ENCODE data around the gene BUD23.

Gene BUD23

GRCh38 chr7:73715648-73716317 is 32.4 kb downstream of the BUD23 start:
- H3K27me3 ChIP-seq (ENCODE audit: insufficient read depth, poor library complexity, severe bottlenecking): no peaks in the 10 kb centered on the region
- TF ChIP-seq, protein P1, sequence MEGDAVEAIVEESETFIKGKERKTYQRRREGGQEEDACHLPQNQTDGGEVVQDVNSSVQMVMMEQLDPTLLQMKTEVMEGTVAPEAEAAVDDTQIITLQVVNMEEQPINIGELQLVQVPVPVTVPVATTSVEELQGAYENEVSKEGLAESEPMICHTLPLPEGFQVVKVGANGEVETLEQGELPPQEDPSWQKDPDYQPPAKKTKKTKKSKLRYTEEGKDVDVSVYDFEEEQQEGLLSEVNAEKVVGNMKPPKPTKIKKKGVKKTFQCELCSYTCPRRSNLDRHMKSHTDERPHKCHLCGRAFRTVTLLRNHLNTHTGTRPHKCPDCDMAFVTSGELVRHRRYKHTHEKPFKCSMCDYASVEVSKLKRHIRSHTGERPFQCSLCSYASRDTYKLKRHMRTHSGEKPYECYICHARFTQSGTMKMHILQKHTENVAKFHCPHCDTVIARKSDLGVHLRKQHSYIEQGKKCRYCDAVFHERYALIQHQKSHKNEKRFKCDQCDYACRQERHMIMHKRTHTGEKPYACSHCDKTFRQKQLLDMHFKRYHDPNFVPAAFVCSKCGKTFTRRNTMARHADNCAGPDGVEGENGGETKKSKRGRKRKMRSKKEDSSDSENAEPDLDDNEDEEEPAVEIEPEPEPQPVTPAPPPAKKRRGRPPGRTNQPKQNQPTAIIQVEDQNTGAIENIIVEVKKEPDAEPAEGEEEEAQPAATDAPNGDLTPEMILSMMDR (IDR thresholded peaks at IDR 0.05; ENCODE audit: poor library complexity, severe bottlenecking): no peak
- no peak overlapping the region for H3K4me3 ChIP-seq (ENCODE audit: severe bottlenecking)
- ATAC-seq (ENCODE audit: low read depth): peak; percentile 93
- peak overlapping the region; percentile 66 for H3K27ac ChIP-seq (ENCODE audit: poor library complexity, severe bottlenecking)
- peaks cover 31% of the 10 kb centered on the region for H3K36me3 ChIP-seq (ENCODE audit: low read depth)
- DNase-seq (ENCODE audit: low spot score): peak; percentile 97
- peaks cover 28% of the 10 kb centered on the region for H3K4me1 ChIP-seq (ENCODE audit: insufficient read depth, poor library complexity, severe bottlenecking)
- no peaks in the 10 kb centered on the region for H3K9me3 ChIP-seq (ENCODE audit: severe bottlenecking)

GRCh38 chr7:73716318-73716890 is 33.0 kb downstream of the BUD23 start:
- peak overlapping the region; percentile 66 for H3K27ac ChIP-seq (ENCODE audit: poor library complexity, severe bottlenecking)
- no peaks in the 10 kb centered on the region for H3K9me3 ChIP-seq (ENCODE audit: severe bottlenecking)
- peaks cover 28% of the 10 kb centered on the region for H3K4me1 ChIP-seq (ENCODE audit: insufficient read depth, poor library complexity, severe bottlenecking)
- DNase-seq (ENCODE audit: low spot score): no peak
- no peak for ATAC-seq (ENCODE audit: low read depth)
- H3K27me3 ChIP-seq (ENCODE audit: insufficient read depth, poor library complexity, severe bottlenecking): no peaks in the 10 kb centered on the region
- H3K36me3 ChIP-seq (ENCODE audit: low read depth): peaks cover 31% of the 10 kb centered on the region
- no peak overlapping the region for H3K4me3 ChIP-seq (ENCODE audit: severe bottlenecking)
- TF ChIP-seq, protein P1 (IDR thresholded peaks at IDR 0.05; ENCODE audit: poor library complexity, severe bottlenecking): no peak

- no peak for DNase-seq (ENCODE audit: low spot score)
- TF ChIP-seq, protein P1 (IDR thresholded peaks at IDR 0.05; ENCODE audit: poor library complexity, severe bottlenecking): no peak
- Histone ChIP-seq H3K36me3 (ENCODE audit: low read depth) (peaks cover 31% of the 10 kb centered on the region), H3K27ac (ENCODE audit: poor library complexity, severe bottlenecking) (peak overlapping the region; percentile 66), H3K4me1 (ENCODE audit: insufficient read depth, poor library complexity, severe bottlenecking) (peaks cover 28% of the 10 kb centered on the region), H3K27me3 (ENCODE audit: insufficient read depth, poor library complexity, severe bottlenecking) (no peaks in the 10 kb centered on the region), H3K4me3 (ENCODE audit: severe bottlenecking) (no peak overlapping the region), H3K9me3 (ENCODE audit: severe bottlenecking) (no peaks in the 10 kb centered on the region)
- ATAC-seq (ENCODE audit: low read depth): no peak
These were observed 33.8 kb downstream of the BUD23 start for GRCh38 chr7:73717025-73717807.

- peaks cover 27% of the 10 kb centered on the region for H3K36me3 ChIP-seq (ENCODE audit: low read depth)
- H3K27ac ChIP-seq (ENCODE audit: poor library complexity, severe bottlenecking): peak overlapping the region; percentile 66
- DNase-seq (ENCODE audit: low spot score): no peak
- H3K4me1 ChIP-seq (ENCODE audit: insufficient read depth, poor library complexity, severe bottlenecking): peaks cover 28% of the 10 kb centered on the region
- peak overlapping the region; percentile 95 for H3K4me3 ChIP-seq (ENCODE audit: severe bottlenecking)
- TF ChIP-seq, protein P1 (IDR thresholded peaks at IDR 0.05; ENCODE audit: poor library complexity, severe bottlenecking): no peak
- peak; percentile 50 for ATAC-seq (ENCODE audit: low read depth)
- no peaks in the 10 kb centered on the region for H3K9me3 ChIP-seq (ENCODE audit: severe bottlenecking)
- H3K27me3 ChIP-seq (ENCODE audit: insufficient read depth, poor library complexity, severe bottlenecking): no peaks in the 10 kb centered on the region
These were observed 34.6 kb downstream of the BUD23 start for GRCh38 chr7:73717991-73718405.
